Neural progenitor cell (in vitro differentiated cells): ENCODE results near the gene CKMT2.
"Not testable (repeated sequence)": the region's sequence is repeated elsewhere in the genome, so short reads cannot be mapped to it uniquely, and the experiment has no call there.

Source experiments
- EZH2phosphoT487 ChIP-seq: fragments of 200-600 bp; sonication (generic); IDR thresholded peaks from 2 replicates; pipeline ENCODE4 v1.6.1; 2017; ENCODE audit warnings: antibody characterized with exemption
- TF ChIP-seq, protein P1 (sequence below): fragments of 200-600 bp; sonication (generic); IDR thresholded peaks from 2 replicates; pipeline ENCODE4 v1.5.1; 2017; ENCODE audit warnings: antibody characterized with exemption, mild to moderate bottlenecking

GRCh38 chr5:81294021-81294420, 60.9 kb downstream of the CKMT2 start:
- TF ChIP-seq, protein P1, sequence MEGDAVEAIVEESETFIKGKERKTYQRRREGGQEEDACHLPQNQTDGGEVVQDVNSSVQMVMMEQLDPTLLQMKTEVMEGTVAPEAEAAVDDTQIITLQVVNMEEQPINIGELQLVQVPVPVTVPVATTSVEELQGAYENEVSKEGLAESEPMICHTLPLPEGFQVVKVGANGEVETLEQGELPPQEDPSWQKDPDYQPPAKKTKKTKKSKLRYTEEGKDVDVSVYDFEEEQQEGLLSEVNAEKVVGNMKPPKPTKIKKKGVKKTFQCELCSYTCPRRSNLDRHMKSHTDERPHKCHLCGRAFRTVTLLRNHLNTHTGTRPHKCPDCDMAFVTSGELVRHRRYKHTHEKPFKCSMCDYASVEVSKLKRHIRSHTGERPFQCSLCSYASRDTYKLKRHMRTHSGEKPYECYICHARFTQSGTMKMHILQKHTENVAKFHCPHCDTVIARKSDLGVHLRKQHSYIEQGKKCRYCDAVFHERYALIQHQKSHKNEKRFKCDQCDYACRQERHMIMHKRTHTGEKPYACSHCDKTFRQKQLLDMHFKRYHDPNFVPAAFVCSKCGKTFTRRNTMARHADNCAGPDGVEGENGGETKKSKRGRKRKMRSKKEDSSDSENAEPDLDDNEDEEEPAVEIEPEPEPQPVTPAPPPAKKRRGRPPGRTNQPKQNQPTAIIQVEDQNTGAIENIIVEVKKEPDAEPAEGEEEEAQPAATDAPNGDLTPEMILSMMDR = not testable (repeated sequence)
- not testable (repeated sequence) for TF ChIP-seq EZH2phosphoT487
